Hair follicular keratinocyte (primary cell): ENCODE data around the gene ERAS. TPM values are rescaled to one million over a fixed set of nuclear protein-coding genes. Genes with fewer than 3 reads are reported as not detected.

Source experiments
- total RNA-seq: library from RNA; depleted of rRNA; stranded (reverse); fragments of >200 nt; gene quantifications from 2 replicates; pipeline ENCODE4 v1.2.3, GENCODE V29; 2015

Gene ERAS, protein sequence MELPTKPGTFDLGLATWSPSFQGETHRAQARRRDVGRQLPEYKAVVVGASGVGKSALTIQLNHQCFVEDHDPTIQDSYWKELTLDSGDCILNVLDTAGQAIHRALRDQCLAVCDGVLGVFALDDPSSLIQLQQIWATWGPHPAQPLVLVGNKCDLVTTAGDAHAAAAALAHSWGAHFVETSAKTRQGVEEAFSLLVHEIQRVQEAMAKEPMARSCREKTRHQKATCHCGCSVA
- not detected in 2 replicates for total RNA-seq

GRCh38 chrX:48826135-48826875, at the start of gene ERAS:
TSS of gene ERAS (plus strand) at chrX:48826513. CDS start at chrX:48829124, 2,611 bp downstream.

DNA sequence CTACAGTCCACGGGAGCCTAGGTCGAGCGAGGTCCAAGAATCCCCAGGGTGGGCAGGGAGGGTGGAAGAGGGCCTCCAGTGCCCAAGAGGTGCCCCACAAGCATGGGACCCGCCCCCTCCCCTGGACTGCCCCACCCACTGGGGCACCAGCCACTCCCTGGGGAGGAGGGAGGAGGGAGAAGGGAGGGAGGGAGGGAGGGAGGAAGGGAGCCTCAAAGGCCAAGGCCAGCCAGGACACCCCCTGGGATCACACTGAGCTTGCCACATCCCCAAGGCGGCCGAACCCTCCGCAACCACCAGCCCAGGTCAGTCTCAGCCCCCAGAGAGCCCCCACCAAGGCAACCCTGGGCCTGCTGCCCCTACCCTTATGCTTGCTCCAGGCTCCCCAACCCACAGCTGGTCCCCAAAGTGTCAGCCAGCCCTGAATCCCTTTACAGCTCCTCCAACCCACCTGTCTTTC, 39.9 kb upstream of the ERAS start, which contains the start of gene GATA1:
Gene GATA1, plus strand, starts transcription at position 250 of the 460 bp plus-strand sequence. CDS start 4,520 bp downstream, outside the sequence.

DNA sequence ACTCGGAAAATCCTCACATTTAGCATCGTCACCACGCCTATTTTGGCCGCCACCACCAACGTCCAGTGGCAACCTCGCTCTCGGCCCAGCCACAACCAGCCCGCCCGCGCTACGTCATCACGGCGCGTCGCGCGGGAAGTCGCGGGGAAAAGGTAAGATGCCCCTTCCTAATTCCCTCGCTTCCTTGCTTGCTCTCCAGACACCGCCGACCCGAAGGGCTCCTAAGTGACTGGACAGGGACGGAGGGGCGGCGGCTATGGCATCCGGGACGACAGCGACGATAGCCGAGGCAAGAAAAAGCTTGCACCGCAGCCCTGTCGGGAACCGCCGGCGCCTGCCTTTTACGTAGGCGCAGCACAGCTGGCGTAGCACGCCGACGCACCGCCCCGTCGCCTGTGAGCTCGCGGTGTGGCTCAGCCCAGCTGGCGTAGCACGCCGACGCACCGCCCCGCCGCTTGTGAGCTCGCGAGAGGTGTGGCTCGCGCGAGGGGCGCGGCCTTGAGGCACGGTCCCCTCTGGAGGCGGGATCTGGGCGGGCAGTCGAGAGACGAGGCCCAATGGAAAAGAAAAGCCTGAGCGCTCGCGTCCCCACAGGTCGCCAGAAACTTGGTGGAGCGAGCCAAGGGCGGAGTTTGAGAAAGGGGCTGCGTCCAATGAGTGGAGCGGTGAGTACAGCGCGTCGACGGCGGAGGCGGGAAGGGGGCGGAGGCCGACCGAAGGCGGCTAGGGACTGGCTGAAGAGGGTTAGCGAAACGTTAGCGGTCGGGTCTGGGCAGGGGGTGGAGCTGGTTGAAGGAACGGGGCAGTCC, 24.8 kb upstream of the ERAS start, which contains the start of gene HDAC6:
Gene HDAC6, plus strand, starts transcription at position 788 of the 809 bp plus-strand sequence. CDS start 626 bp downstream, outside the sequence.

DNA sequence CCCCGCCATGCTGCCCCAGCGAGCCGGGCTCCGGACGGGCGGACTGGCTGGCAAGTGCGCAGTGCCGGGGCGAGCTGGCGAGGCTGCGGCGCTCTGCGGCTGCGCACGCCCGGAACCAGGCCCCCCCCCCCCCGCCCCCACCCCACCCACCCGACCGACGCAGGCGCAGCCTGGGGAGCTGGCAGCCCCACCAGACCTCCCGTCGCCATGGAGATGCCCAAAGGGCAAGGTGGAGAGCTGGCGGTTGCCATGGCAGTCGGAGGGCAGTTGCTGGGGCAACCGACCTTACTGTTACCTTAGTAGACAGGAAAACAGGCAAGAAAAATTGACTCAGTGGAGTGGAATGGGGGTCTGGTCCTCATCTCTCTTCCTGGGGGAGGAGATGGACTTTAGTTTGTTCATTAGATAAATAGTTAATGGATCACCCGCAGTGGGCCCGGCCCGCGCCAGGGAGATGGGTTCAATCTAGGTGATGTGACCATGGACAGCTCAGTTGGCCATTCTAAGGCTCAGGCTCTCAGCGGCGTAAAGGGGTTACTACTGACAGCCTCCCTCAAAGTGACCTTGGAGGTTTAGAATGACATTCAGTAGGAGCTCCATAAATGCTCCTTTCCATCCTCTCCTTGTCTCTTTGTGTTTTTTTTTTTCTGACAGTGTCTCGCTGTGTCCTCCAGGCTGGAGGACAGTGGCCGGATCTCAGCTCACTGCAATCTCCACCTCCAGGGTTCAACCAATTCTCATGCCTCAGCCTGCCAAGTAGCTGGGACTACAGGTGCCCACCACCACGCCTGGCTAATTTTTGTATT, 9.4 kb downstream of the ERAS start, which contains the start of gene PCSK1N:
Gene PCSK1N, minus strand, starts transcription at position 87 of the 806 bp plus-strand sequence. Its CDS starts 78 bp downstream, at position 9.

Other genes with a start within 250 kb of the ERAS start
- gene WDR13, start 229.0 kb upstream of the ERAS start, total RNA-seq = 93.5 and 146 TPM in 2 replicates
- gene WAS, start 142.7 kb upstream of the ERAS start, total RNA-seq = 0.16 TPM in 1 of 2 replicates, not detected in the other
- 6.3 and 21.6 TPM in 2 replicates for gene SUV39H1, start 129.8 kb upstream of the ERAS start, total RNA-seq
- gene GLOD5, start 64.8 kb upstream of the ERAS start, total RNA-seq = not detected in 2 replicates
- not detected in 2 replicates for gene GATA1, start 39.9 kb upstream of the ERAS start, total RNA-seq
- gene HDAC6, start 24.4 kb upstream of the ERAS start, total RNA-seq = 26.1 and 29.4 TPM in 2 replicates
- gene PCSK1N, start 9.1 kb downstream of the ERAS start, total RNA-seq = 7.1 and 10.5 TPM in 2 replicates
- gene TIMM17B, start 71.3 kb downstream of the ERAS start, total RNA-seq = 71.7 and 75.1 TPM in 2 replicates
- 49.7 and 69.4 TPM in 2 replicates for gene PQBP1, start 71.4 kb downstream of the ERAS start, total RNA-seq
- 22.4 and 28.7 TPM in 2 replicates for gene SLC35A2, start 85.1 kb downstream of the ERAS start, total RNA-seq
- gene PIM2, start 92.5 kb downstream of the ERAS start, total RNA-seq = 9.4 and 14.8 TPM in 2 replicates
- 27.7 and 38.7 TPM in 2 replicates for gene OTUD5, start 131.1 kb downstream of the ERAS start, total RNA-seq
- gene KCND1, start 145.3 kb downstream of the ERAS start, total RNA-seq = 0.23 and 0.47 TPM in 2 replicates
- 14.6 and 16.2 TPM in 2 replicates for gene GRIPAP1, start 175.8 kb downstream of the ERAS start, total RNA-seq
- gene TFE3, start 216.8 kb downstream of the ERAS start, total RNA-seq = 41.8 and 59.8 TPM in 2 replicates
- gene CCDC120, start 232.5 kb downstream of the ERAS start, total RNA-seq = 5.5 and 6.6 TPM in 2 replicates
- gene PRAF2, start 247.5 kb downstream of the ERAS start, total RNA-seq = 9.7 and 9.8 TPM in 2 replicates